Central memory CD4-positive, alpha-beta T cell (primary cell): ENCODE data around the gene RBM42.
A peak's percentile ranks its signal among the peaks of the same experiment; 100 is the strongest.
"Not testable (repeated sequence)": the region's sequence is repeated elsewhere in the genome, so short reads cannot be mapped to it uniquely, and the experiment has no call there.

Source experiments
- DNase-seq: peaks from one replicate; pipeline ENCODE4 v3.0.0; 2022
- total RNA-seq, 3 experiments: gene quantifications; one replicate each; lab custom pipeline; 2026; lab: John Stamatoyannopoulos, UW

RBM42 gene
- 26.6 to 96.5 (median 52.5) reads per million in 3 experiments for total RNA-seq

DNA sequence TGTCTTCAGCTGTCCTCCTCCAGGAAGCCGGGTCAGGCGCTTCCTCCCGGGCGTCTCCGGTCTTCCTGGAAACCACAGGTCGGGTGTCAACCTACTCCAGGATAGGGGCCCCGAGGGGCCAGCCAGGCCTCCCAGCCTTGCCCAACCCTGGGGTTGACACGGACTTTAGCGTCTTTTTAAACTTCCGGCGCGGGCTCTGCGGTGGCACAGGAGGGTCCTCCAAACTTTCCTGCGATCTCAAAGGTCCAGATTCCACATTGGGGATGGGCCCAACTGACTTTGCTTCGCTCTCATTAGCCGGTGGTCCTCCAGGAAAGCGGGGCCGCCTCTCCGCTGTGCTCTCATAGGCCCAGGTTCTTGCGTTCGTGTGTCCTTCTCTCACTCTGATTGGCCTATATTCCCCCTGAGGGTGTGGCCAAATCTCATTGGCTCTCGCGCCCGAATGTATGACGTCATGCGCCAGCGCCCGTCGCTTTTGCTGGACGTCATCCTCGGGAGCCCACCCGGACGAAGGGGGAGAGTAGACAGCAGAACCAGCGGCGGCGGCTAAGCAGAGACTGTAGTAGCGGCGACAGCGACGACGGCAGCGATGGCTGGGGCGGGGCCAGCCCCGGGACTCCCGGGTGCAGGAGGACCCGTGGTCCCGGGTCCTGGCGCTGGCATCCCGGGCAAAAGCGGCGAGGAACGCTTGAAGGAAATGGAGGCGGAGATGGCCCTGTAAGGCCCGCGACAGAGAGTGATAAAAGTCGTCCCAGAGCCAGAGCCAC lies at the start of gene RBM42:
RBM42 (plus strand) TSS at position 472 of the 767 bp plus-strand sequence; CDS start at position 590, 118 bp downstream.
- peak; percentile 97 for DNase-seq

DNA sequence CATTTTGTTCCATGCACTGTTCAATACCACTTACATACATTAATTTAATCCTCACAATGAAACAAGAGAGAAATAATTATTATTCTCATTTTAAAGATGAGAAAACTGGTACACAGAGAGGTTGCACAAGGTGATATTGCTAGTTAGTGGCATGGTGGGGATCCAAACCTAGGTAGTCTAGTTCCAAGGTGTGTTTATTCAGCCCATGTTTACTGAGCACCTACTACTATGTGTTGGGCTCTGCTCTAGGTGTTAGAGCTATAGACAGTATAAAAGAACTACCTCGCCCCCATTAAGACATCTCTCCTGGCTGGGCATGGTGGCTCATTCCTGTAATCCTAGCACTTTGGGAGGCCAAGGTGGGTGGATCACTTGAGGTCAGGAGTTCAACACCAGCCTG lies 46.1 kb upstream of the RBM42 start:
- DNase-seq = no peak

DNA sequence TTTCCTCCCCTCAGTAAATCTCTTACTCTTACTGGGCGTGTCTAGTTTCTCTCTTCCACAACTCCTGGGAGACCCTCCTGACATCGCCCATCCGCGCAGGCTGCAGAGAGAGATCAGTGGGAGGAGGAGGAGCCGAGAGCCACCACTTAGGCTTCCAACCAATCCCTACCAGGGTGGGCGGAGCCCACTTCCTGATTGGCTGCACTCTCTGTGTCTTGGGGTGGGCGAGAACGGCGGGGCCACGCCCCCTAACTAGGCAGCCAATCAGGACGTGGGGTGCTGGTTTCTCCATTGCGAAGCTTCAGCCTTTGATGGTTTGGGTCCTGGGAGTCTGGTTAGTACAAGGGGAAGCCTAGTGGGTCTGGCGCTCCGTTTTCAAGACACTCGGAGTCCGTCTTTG lies 43.0 kb upstream of the RBM42 start, which contains the start of gene PMIS2:
PMIS2 (plus strand) TSS at position 326 of the 400 bp plus-strand sequence. CDS start 87 bp downstream, outside the sequence.
- no peak for DNase-seq

DNA sequence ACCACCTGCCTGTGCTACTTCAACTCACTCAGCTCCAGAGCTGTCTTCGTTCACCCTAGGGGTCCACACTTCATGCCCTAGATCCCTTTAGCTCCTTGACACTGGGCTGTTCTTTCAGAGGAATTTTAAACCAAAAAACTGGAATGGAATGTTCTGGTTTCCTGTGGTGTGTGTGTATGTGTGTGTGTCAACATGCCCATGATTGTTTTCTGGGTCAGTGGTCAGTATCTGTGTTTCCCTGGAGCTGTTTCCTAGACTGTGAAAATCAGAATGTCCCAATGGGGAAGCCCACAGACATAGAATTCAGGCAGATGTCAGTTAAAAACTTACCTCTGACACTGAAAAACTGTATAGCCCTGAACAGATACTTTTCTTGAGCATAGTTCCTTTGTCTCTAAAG lies 41.5 kb upstream of the RBM42 start:
- DNase-seq = no peak

- no peak for DNase-seq
Observed at GRCh38 chr19:35590875-35591274, 38.0 kb upstream of the RBM42 start.

DNA sequence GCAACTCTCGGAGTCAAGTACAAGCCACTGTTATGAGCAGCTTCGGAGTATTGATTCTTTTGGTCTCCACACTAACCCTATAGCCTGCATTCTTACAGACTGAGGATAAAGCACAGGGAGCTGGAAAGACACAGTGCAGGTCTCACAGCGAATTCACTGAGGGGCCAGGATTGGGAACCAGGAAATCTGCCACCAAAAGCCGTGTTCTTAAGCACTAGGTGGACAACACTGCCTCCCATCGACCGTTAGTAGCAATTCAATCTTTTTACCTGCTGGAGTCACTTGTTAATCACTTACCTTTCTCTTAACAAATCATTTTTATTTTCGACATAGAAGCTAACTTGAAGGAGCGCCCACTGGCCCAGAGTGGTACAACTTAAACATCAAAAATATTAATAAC lies 36.6 kb upstream of the RBM42 start:
- DNase-seq = peak; percentile 10

DNA sequence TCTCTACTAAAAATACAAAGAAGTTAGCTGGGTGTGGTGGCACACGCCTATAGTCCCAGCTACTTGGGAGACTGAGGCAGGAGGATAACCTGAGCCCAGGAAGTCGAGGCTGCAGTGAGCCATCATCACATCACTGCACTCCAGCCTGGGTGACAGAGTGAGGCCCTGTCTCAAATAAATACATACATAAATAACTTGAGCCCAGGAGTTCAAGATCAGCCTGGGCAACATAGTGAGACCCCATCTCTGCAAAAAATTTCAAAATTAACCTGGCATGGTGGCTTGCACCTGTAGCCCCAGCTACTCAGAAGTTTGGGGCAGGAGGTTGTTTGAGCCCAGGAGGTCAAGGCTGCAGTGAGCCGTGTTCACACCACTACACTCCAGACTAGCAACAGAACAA lies 33.8 kb upstream of the RBM42 start:
- not testable (repeated sequence) for DNase-seq

GRCh38 chr19:35595928-35596327 lies 32.9 kb upstream of the RBM42 start:
- no peak for DNase-seq

DNA sequence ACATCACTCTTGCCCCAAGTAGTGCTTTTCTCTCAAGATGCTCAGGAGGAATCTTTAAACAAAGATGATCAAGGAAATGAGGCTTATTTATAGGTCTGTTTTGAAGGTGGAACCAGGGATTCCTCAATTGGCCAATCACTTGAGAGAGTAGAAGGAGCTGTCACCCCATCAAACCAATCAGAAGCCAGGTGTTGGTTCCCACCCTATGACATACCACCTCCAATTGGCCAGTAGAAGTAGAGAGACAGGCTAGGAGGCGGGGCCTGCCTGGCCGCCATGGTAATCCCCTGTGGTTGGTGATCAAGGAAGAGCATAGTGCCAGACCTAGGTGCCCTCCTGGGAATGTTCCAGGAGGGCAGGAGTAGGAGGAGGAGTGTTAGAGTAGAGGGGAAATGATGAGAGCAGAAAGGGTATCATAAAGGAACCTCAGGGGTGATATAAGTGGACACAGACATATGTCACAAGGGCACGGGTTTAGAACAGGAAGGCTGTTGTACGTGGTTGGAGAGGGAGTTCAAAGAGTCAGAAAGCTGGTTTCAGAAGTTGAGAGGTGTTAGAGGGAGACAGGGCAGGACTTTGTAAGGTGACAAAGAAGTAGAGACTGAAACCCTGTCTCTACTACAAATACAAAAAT lies 32.4 kb upstream of the RBM42 start:
- no peak for DNase-seq

DNA sequence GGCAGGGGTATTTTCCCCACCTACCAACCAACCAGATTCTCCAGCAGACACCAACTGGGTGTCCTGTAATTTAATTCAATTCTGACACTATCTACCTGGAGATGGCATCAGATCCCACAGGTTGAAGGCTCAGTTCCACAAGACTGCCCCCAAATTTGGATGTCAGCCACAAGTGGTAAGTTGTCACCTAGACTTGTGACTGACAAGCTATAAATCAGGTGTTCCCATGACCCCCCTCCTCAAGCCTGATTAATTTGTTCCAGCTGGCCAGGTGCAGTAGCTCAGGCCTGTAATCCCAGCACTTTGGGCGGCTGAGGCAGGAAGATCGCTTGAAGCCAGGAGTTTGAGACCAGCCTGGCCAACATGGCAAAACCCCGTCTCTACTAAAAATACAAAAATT lies 26.9 kb upstream of the RBM42 start:
- DNase-seq = no peak

DNA sequence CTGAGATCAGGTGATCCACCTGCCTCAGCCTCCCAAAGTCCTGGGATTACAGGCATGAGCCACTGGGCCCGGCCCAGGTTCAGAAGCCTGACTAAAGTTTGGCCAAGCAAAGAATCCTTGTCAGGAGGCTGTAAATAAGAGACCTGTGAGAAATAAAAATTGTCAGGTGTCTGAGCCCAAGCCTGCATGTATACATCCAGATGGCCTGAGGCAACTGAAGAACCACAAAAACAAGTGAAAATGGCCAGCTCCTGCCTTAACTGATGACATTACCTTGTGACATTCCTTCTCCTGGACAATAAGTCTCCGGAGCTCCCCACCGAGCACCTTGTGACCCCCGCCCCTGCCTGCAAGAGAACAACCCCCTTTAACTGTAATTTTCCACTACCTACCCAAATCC lies 24.4 kb upstream of the RBM42 start:
- DNase-seq = not testable (repeated sequence)

DNA sequence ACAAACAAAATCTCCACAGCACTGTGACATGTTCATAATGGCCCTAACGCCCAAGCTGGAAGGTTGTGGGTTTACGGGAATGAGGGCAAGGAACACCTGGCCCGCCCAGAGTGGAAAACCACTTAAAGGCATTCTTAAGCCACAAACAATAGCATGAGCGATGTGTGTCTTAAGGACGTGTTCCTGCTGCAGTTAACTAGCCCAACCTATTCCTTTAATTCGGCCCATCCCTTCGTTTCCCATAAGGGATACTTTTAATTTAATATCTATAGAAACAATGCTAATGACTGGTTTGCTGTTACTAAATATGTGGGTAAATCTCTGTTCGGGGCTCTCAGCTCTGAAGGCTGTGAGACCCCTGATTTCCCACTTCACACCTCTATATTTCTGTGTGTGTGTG lies 21.7 kb upstream of the RBM42 start:
- not testable (repeated sequence) for DNase-seq

DNA sequence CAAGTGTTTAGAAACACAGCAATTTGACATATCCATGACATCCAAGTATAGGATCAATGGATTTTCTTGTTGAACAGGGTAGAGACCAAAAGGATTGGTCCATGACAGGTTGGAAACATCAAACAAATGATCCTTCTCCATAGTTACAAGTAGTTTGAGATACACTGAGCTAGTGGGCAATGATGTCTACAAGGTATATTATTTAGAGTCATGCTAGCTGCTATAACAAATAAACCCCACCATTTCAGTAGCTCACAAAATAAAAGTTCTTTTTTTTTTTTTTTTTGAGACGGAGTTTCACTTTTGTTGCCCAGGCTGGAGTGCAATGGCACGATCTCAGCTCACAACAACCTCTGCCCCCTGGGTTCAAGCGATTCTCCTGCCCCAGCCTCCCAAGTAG lies 21.2 kb upstream of the RBM42 start:
- no peak for DNase-seq

GRCh38 chr19:35608251-35608650 lies 20.6 kb upstream of the RBM42 start:
- DNase-seq = no peak

DNA sequence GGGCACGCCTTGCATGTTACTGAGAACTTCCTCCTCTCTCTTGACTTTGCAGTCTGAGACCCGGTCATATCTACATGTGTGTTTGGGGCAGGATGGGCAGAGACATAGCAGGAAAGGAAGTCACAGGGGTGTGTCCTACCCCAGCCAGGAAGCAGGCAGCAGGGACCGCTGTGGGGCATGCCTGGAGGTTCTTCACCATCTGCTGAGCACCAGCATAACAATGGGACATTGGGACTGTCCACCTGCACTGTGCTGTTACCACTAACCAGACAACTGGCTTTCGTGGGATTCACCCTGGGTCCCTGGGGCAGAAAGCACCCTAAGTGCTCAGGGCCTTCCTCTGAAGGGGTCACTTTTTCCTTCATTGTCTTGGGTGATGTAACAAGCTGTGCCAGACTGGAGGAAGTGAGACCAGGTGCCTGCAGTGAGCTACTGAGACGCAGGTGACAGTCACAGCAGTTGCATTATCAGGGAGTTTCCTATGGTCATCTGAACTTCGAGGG lies 18.9 kb upstream of the RBM42 start:
- peak; percentile 39 for DNase-seq

DNA sequence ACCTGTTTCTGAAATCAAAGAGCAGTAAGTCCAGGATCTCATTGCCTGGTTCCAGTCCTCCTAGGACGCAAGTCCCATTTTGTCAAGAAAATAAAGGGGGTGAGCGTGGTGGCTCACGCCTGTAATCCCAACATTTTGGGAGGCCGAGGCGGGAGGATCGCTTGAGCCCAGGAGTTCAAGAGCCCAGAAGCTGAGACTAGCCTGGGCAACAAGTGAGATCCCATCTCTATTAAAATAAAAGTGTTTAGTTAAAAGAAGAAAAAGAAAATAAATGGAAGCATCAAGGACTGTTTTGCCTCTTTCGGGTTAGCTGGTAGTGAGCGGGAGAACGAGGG lies 16.6 kb upstream of the RBM42 start:
- DNase-seq = no peak

- peak; percentile 93 for DNase-seq
Observed at GRCh38 chr19:35612559-35613321, 16.1 kb upstream of the RBM42 start, which contains the start of gene HAUS5. Gene HAUS5, plus strand, starts transcription at chr19:35612735. Its CDS starts 60 bp downstream, at chr19:35612795.

- DNase-seq = no peak
Observed at GRCh38 chr19:35613574-35613973, 15.3 kb upstream of the RBM42 start.

DNA sequence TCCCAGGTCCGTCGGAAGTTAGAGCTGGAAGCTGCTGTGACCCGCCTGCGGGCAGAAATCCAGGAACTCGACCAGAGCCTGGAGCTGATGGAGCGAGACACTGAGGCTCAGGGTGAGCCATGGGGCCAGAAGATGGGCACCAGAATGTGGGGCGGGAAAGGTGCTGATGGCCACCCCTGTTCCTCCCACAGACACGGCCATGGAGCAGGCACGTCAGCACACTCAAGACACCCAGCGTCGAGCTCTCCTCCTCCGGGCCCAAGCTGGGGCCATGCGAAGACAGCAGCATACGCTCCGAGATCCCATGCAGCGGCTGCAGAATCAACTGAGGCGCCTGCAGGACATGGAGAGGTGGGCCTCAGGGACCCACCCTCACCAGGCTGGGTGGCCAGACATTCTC lies 13.8 kb upstream of the RBM42 start:
- DNase-seq = no peak

- no peak for DNase-seq
Observed at GRCh38 chr19:35618857-35619256, 10.0 kb upstream of the RBM42 start.

- no peak for DNase-seq
Observed at GRCh38 chr19:35619290-35619923, 9.4 kb upstream of the RBM42 start.

- DNase-seq = no peak
Observed at GRCh38 chr19:35620001-35620400, 8.8 kb upstream of the RBM42 start.

DNA sequence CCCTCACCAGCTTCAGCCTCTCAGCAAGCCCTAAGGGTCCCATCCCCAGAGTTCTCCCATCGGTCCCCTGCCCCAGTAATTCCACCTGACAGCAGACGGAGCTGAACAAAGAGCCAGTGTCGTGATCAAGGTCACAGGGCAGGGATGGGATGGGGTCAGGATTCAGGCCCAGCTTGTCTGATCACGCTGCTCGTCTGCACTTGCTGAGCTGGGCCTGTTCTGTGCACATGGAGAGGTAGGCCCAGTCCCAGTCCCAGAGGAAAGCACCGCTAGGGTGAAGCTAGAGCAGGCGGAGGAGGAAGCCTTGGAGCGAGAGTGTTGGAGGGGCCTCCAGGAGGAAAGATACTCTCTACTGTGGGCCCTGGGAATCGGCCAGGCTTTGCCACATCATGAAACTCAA lies 7.1 kb upstream of the RBM42 start:
- no peak for DNase-seq
